ENCODE measurements around the gene IARS1. TPM values are rescaled to one million over a fixed set of nuclear protein-coding genes. Genes with fewer than 3 reads are reported as not detected.

IARS1 gene
- total and polyA plus RNA-seq, 2 experiments from 2014 or later: 105 to 310 TPM

DNA sequence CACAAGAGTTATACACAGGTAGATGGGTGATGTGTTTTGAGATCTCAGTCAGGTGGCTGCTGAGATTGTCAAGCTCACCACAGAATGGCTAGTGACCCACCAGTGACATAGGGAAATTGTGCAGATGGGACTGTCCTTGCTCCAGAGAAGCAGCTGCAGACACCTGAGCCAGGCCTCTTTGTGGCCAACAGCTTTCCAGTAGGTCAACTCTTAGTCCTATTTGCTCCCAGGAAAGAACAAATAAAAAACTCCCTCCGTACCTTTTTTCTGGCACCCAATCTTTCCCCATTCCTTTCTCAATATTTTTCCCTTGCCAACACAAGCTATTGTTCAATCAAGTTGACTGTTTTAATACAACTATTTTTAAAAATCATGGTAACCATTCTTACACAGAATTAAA lies 14.2 kb downstream of the IARS1 start (continued):
- no peak for TF ChIP-seq CREB1 (CRISPR knock-in tag; IDR thresholded peaks at IDR 0.05; ENCODE audit: low read depth)
- no peak for TF ChIP-seq NANOG (IDR thresholded peaks at IDR 0.05; ENCODE audit: borderline replicate concordance)
- TF ChIP-seq POLR2AphosphoS5 (IDR thresholded peaks at IDR 0.05; ENCODE audit: low read depth): no peak
- TF ChIP-seq EZH2 (IDR thresholded peaks at IDR 0.05; ENCODE audit: low read depth, unreplicated experiment): no peak
- TF ChIP-seq JUNB (IDR thresholded peaks at IDR 0.05; ENCODE audit: unreplicated experiment): no peak
- TF ChIP-seq ZNF331 (CRISPR knock-in tag; IDR thresholded peaks at IDR 0.05; ENCODE audit: low read depth): no peak
- TF ChIP-seq, protein P1, sequence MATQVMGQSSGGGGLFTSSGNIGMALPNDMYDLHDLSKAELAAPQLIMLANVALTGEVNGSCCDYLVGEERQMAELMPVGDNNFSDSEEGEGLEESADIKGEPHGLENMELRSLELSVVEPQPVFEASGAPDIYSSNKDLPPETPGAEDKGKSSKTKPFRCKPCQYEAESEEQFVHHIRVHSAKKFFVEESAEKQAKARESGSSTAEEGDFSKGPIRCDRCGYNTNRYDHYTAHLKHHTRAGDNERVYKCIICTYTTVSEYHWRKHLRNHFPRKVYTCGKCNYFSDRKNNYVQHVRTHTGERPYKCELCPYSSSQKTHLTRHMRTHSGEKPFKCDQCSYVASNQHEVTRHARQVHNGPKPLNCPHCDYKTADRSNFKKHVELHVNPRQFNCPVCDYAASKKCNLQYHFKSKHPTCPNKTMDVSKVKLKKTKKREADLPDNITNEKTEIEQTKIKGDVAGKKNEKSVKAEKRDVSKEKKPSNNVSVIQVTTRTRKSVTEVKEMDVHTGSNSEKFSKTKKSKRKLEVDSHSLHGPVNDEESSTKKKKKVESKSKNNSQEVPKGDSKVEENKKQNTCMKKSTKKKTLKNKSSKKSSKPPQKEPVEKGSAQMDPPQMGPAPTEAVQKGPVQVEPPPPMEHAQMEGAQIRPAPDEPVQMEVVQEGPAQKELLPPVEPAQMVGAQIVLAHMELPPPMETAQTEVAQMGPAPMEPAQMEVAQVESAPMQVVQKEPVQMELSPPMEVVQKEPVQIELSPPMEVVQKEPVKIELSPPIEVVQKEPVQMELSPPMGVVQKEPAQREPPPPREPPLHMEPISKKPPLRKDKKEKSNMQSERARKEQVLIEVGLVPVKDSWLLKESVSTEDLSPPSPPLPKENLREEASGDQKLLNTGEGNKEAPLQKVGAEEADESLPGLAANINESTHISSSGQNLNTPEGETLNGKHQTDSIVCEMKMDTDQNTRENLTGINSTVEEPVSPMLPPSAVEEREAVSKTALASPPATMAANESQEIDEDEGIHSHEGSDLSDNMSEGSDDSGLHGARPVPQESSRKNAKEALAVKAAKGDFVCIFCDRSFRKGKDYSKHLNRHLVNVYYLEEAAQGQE (IDR thresholded peaks at IDR 0.05; ENCODE audit: unreplicated experiment): no peak

DNA sequence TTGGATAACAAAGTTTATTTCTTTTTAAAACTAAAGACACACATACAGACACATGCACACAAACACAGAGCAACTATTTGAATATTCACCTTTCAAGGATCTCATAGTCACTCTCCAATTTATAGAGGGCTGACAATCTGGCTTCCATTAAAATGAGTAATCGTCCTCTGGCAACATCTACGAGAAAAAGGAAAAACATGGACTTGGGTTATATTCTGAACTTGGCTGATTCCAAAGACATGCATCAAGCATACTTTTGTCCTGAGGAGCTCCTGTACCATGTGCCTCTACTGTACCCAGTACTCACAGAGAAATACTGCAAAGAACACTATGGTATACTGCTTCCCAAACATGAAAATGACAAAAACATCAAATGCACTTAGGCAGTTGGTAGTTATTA lies 15.4 kb downstream of the IARS1 start:
- H3K9me2 ChIP-seq (ENCODE audit: insufficient read depth): no peaks in the 10 kb centered on the region
- no peak overlapping the region for H3K4me3 ChIP-seq
- Mint-ChIP-seq H3K27ac (no peak overlapping the region), H3K4me3 (no peak overlapping the region), H3K36me3 (ENCODE audit: low read depth) (peaks cover 95% of the 10 kb centered on the region), H3K27me3 (ENCODE audit: insufficient read depth, low read depth, poor library complexity) (no peaks in the 10 kb centered on the region), H3K9me3 (no peaks in the 10 kb centered on the region), H3K4me1 (no peaks in the 10 kb centered on the region)
- DNase-seq (ENCODE audit: low spot score) (no peak), ATAC-seq (no peak)
- H3F3A ChIP-seq (replicated peaks; ENCODE audit: low read depth): no peaks in the 10 kb centered on the region
- peaks cover 15% of the 10 kb centered on the region for H4K20me1 ChIP-seq (replicated peaks; ENCODE audit: insufficient read depth)
- H2AFZ ChIP-seq: no peak overlapping the region
- H3K27ac ChIP-seq (ENCODE audit: low read depth): no peak overlapping the region
- peaks cover 91% of the 10 kb centered on the region for H3K36me3 ChIP-seq (ENCODE audit: insufficient read depth)
- H3K79me2 ChIP-seq (replicated peaks; ENCODE audit: insufficient read depth): peaks cover 35% of the 10 kb centered on the region
- no peaks in the 10 kb centered on the region for H3K27me3 ChIP-seq (ENCODE audit: insufficient read depth)
- H3K4me2 ChIP-seq: no peak overlapping the region
- H3K4me1 ChIP-seq (ENCODE audit: insufficient read depth): no peaks in the 10 kb centered on the region
- TF ChIP-seq, protein P2, sequence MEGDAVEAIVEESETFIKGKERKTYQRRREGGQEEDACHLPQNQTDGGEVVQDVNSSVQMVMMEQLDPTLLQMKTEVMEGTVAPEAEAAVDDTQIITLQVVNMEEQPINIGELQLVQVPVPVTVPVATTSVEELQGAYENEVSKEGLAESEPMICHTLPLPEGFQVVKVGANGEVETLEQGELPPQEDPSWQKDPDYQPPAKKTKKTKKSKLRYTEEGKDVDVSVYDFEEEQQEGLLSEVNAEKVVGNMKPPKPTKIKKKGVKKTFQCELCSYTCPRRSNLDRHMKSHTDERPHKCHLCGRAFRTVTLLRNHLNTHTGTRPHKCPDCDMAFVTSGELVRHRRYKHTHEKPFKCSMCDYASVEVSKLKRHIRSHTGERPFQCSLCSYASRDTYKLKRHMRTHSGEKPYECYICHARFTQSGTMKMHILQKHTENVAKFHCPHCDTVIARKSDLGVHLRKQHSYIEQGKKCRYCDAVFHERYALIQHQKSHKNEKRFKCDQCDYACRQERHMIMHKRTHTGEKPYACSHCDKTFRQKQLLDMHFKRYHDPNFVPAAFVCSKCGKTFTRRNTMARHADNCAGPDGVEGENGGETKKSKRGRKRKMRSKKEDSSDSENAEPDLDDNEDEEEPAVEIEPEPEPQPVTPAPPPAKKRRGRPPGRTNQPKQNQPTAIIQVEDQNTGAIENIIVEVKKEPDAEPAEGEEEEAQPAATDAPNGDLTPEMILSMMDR (conservative IDR thresholded peaks at IDR 0.05; ENCODE audit: low read depth in 2 of 2): no peak
- TF ChIP-seq, protein P3, sequence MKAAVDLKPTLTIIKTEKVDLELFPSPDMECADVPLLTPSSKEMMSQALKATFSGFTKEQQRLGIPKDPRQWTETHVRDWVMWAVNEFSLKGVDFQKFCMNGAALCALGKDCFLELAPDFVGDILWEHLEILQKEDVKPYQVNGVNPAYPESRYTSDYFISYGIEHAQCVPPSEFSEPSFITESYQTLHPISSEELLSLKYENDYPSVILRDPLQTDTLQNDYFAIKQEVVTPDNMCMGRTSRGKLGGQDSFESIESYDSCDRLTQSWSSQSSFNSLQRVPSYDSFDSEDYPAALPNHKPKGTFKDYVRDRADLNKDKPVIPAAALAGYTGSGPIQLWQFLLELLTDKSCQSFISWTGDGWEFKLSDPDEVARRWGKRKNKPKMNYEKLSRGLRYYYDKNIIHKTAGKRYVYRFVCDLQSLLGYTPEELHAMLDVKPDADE (IDR thresholded peaks at IDR 0.05): no peak
- TF ChIP-seq, protein P1 (IDR thresholded peaks at IDR 0.05; ENCODE audit: unreplicated experiment): no peak
- TF ChIP-seq JUNB (IDR thresholded peaks at IDR 0.05; ENCODE audit: unreplicated experiment) (no peak), NANOG (IDR thresholded peaks at IDR 0.05; ENCODE audit: borderline replicate concordance) (no peak)

Data from GM23338 (cell line).